Measurements from ENCODE around the gene FSTL1.
A peak's percentile ranks its signal among the peaks of the same experiment; 100 is the strongest.

The FSTL1 gene

DNA sequence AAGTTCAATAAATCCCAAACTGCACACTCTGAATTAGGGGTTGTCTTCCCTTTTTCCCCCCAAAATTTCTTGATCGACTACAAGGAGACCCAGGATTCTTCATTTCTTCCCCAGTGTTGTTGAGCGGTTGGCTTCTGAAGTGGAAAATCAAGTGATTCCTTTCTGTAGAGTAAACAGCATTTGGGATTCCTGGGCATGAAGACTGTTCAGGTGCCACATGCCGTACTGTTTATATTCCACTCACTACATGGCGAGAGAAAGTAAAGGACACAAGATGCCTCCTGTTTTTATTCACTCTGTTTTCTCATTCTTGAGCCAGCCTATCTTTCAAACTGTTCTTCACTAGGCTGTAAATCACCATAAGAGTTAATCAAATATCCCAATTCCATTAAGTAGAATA lies 12.6 kb downstream of the FSTL1 start:
- DNase-seq: no peak

DNA sequence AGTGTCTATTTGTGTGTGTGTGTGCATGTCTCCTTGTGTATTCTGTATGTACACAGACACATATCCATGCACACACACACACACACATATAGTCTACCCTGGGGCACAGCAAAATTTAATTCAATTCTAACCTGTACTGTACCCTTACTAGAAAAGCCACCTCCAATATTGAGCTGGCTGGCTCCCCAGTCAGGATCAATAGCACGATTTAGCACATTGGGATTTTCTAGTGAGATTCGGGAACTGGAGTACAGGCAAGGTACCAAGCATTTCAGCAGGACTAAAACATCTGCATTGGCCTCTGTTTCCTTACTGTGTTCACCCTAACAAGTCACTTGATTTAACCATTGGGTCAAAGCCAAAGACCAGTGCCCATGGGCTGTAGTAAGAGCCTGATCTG lies 13.2 kb downstream of the FSTL1 start:
- no peak for DNase-seq

DNA sequence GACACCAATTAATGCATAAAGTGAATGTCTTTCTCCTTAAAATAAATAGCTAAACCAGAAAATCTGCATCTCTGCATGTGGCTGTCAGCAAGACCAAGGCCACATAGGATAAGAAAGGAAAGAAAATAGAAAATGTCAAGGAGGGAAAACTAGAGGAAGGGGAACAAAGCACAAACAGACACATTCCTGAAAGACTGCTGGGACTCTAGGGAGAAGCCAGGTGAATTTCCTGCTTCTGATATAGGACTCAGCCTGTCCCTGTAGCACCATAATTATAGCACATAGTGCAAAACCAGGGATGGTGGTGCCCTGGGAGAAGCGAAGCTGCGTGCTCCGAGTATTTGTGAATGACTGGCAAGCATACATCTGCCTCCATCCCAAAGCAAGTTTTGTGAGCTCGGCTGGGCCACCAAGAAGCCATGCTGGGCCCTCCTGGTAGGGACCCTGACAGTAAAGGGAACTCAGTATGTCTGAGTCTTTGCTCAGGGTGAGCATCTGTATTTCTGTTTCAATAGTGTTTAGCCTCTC lies 14.2 kb downstream of the FSTL1 start:
- DNase-seq: no peak

DNA sequence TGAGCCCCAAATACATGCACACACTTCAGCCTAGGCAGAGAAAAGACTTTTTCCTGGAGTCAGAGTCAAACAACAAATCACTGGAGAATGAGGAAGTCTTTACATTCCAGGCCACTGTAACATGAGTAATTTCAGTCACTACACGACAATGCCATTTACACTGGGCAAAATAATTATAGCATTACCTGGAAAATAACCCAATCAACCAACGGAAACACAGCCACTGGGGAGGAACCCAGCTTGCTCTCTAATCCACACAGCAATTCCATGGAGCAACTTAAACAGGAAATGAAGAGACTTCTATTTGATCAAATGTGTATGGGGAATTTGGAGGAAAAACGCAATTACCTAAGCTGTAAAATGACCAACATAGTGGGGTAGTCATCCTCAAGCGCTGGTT lies 15.2 kb downstream of the FSTL1 start:
- DNase-seq: no peak

DNA sequence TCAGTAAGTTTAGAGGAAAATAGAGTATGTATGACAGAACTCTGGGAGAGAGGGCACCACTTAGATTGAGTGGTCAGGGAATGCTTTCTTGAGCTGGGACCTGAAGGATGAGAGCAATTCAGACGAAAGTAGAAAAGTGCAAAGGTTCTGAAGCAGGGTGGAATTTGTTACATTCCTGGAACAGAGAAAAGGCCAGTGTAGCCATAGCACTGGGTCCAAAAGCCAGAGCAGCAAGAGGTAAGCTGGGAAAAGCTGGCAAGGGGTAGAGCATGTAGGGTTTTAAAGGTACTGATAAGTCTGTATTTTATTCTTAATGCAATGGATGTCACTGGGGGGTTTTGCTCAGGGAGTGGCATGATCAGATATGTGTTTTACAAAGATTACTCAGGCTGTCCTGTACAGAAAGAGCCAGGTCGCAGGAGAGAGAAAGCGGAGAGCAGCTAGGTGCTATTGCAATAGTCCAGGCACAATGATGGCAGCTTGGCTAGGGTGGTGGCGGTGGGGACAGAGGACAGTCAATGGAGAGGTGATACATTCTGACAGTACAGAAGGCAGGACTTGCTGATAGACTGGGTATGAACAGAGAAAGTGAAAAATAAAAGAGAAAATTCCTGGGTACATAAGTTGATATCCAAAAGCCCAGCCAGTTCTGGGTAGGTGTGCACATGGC lies 17.0 kb downstream of the FSTL1 start:
- no peak for DNase-seq

DNA sequence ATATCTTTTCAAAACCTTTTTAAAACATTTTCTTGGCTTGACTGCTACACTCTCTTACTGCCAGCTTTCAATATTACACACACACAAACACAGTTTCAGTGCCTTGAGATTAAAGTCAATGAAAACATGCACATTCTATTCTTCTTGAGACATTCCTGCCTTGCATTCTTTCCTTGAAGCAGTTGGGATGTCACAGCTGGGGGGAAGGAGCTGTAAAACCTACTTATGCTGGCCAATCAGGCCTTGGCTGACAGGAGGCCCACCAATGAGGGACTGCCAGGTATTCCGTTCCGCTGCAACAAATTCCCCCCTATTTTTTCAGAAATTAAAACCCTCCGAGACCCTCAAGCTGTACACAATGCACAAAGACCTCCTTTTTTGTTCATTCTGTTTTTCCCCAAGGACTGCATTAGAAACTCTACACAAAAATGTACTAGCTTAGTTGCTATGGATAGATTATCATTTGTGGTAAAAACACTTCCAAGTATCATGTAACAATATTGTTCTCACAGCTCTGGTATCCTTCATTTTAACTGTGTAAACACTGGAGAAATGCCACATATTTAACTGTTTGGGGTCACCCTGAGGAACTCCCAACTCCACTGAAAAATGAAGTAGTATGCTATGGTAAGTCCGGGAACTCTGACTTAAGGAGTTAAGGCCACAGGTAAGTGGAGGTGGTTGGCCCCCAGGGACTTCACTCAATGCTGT lies 18.5 kb downstream of the FSTL1 start:
- DNase-seq: no peak

DNA sequence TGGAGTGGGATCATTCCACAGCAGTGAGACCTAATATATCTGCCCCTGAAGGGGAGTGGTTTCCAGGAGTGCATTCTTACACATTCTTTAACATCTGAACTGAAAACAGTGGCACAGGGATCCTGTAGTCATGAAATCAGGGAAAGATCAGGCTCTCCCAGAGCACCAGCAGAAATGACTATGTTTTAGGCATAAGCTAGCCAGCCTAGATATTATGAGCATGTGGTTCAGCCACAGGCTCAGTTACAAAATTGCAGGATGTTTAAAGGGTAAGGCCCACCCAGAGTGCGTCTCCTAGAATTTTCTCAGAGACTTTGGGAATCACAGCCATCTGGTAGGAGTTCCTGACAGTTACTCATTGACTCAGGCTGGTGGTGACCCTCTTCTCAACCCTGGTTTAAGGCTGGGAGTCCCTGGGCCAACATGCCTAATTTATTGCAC lies 20.9 kb downstream of the FSTL1 start:
- no peak for DNase-seq

DNA sequence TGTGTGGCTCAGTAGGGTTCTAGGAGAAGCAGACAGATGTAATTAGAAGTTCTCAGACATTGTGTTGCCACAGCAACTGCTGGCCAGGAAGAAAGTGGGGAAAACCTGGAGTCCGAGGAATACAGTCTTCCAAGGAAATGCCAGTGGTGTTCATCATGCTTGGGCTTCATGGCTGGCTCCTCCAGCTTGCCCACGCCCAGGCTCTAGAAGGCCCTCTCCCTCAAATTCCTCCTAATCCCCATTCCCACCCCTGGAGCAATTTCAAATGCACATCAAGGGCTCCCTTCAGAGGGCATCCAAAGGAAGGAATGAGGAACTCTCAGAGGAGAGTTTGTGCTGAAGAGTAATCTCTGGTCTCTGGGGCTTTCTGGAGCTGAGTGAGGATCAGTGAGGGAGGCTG lies 21.9 kb downstream of the FSTL1 start:
- no peak for DNase-seq

DNA sequence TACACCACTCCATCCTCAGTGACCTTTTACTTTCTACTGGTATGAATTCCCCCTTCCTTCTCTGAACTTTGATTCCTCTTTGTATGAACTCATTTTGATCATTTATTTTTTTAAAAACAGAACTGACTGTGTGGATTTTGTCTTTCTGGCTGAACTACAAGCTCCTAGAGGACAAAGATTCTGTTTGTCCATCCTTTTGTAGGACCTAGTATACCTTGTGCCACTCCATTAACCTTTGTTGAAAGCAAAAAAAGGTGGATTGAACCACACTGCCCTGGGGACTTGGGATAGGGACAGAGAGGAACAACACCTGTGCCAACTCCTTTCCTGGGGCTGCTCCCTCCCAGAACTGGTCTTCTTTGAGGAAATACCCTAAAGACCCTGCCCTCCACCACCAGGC lies 23.6 kb downstream of the FSTL1 start:
- DNase-seq: no peak

DNA sequence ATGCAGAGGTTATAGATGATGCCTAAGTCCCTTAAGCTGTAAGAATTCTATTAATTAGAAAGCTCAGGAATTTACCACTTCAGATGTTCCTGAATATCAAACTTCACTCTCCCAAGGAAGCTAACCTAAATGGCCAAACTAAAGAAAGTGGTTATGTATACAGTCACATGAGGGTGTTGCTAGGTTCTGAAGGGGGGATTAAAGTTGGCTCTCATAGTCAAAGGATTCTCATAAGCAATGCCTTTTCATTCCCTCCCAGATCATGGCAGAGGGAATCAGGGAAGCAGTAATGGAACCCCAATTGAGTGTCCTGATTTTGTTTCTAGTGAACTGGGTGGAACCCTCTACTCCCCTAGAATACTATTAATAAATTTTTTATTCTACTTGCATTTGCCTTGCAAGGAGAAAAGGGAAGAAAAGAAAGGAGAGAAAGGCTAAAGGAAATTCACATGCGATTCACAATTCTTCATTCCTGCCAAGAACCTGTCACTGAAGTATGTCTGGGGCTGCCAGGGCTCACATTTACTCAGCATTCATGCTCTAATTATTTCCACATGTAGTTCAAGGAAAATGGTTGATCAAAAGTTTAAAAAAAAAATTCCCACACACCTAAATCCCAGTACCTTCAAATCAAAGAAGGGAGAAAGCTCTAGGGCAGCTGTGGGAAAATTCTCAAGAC lies 25.1 kb downstream of the FSTL1 start:
- no peak for DNase-seq

DNA sequence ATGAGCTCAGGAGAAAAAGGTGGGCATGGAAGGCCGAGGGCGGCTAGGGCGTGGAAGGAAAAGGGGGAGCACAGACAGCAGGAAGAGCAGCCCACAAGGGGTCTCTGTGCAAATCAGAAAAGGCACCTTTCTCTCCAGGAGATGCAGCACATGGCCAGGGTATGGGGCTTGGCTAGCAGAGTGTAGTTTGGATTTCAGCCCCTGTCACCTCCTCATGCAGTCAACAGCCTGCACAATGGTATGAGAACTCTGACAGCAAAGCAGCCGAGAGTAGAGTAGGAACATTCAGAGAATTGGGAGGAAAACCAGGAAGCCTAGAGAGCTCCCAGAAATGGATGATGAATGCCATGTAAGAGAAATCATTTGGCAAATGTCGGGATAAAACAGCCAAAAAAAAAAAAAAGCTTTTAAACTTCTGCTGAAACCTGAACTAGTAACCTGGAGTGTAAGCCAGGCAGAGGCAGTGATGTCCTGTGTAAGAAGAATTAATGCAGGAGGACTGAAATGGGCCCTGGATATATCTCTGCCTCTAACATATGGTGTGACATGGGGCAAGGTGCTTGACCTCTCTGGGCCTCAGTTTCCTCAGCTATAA lies 25.7 kb downstream of the FSTL1 start:
- no peak for DNase-seq

DNA sequence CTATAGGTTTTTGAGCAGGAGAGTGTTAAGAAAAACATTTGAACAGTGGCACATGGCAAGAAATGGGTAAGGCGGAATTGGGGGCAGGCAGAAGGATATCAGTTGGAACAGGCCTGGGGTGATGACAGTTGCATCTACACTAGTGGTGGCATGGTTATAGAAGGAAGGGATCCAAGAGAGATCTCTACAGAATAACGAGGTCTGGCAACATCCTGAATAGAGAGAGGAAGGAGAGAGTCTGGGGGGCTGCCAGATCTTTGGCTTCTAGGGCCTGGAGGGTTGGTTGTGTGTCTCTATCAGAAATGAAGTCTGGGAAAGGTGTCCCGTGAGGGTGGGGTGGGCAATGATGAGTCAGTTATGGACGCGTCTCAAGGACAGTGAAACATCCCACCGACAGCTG lies 26.3 kb downstream of the FSTL1 start:
- DNase-seq: no peak

DNA sequence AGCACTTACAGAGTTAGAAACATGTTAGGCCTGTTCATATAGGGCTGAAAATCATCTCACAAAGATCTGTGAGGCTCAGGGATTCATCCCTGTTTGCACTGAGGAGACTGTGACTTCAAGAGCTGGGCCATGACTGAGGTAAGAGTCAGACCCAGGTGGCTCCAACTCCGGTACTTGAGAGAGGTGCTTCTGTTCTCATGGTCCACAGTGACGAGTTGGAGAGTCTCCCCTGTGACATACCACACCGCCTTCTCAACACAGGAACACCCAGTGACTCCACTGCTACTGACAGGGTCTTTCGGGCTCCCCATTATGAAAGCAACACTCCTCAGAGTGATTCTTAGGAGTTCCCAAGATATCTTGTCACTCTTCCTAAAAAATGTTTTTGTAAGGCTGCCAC lies 27.4 kb downstream of the FSTL1 start:
- no peak for DNase-seq

DNA sequence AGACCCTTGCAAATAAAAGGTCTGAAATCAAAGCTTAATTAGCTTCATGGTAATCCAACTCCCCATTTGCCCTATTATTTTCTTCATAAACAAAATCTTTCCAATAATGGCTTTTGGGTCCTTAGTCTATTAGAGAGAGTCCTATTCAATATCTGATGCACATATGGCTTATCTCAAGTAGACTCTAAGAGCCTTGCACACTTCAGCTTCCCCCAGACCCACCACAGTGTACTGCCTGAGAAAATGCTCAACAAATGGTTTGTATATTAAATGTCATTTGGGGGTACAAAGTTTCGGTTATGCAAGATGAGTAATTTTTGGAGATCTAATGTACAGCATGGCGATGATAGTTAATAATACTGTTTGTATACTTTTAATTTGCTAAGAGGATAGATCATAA lies 28.9 kb downstream of the FSTL1 start:
- DNase-seq: no peak

DNA sequence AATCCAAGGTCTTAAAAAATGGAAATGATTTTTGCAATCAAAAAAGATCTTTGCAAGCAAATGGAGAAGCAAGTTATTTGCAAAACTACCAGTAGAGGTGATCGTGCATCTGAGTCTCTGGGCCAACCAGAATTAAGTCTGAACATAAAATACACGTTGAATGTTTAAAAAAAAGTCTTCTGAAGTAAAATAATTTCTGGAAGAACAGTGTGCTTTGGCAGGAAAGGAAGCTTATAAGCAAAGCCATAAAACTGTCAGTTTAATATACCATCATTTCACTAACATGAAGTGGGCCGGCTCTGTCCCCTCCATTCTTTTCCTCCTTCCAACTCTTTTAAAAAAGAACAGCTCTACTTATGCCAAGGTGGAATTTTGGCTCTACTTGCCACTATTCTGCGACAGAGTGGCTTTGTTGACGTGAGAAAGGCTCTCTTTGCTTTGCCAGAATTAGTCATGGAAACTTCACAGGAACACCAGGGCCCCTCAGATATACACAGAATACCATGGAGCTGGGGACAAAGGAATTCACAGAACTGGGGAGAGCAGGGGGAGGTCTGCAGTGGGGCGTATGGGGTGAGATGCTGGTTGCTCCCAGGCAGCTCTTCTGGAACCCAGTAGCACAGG lies 29.8 kb downstream of the FSTL1 start:
- no peak for DNase-seq

DNA sequence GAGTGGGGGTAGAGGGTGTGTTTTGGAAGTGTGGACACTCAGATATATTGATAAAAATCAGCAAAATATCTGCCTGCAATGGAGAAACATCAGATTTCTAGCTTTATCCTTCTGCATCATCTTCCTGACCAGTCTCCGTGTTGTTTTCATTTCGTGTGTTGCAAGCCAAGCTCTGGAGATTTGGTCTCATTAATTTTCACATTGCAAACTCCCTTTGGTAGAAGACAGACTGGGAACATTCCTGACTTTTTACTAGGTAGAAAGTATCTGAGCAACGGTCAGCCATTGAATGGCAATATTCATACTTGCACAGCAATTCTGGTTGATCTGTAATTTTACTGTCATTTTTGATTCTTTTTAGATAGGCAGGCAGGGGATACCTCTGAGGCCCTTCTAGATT lies 30.4 kb downstream of the FSTL1 start:
- DNase-seq: no peak

DNA sequence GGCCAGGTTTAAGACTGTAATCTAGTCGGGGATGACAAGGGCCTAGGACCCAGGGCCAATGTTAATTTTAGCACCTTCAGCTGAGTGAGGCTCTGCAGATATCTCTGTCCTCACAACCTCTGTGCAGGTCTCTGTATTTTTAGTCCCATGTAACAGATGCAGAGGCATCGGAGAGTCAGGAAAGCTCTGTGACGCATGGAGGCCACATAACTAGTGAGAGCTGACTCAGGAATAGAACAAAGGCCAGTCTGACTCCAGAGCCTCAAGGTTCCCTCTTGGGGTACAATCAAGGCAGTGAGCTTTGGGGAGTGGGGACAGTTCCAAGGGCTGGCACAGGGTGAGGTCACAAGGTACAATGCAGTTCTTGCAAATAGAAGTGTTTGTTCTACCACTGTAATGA lies 31.0 kb downstream of the FSTL1 start:
- DNase-seq: no peak

DNA sequence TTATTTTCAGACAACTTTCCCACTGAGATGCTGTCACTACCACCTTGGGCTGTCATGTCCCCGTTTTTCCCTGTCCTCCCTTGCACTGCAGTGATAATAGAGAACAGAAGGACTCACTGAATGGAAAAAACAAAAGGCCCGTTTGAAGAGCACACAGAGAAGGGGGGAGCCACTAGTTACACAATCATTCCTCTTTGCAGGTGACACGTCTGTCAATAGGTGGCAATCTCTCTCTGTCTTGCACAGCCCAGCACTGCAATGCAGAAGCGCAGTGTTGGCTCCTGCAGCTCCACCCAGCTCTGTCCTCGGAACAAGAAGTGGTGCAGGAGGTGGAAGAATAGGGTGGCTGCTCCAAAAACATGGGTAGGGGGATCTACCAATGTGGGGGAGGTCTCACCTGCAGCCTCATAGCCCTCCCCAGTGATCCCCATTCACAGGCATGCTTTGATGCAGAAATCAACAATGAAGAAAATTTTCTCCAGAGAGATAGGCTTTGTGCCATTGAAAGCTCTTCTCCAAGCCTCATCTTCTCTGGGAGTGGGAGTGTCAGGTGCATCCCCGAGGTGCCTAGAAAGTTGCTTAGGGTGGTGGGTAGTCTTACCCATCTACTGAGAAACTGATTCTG lies 31.8 kb downstream of the FSTL1 start:
- DNase-seq: peak; percentile 23

DNA sequence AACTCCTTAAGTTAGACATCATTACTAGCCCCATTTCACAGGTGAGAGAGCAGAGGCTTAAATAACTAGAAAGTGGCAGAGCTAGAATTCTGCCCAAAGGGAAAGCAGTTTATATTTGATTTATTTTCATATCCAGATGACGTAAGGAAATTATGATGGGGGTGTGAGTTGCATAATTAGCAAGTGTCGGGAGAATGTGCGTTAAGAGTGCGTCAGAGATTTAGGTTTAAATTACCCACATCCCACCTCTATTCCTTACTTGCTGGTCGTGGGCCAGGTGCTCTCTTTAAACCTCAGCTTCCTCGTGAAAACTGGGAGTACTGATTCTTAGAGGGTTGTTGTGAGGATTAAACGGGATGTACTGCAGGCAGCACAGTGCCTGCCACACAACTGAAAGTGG lies 32.3 kb downstream of the FSTL1 start:
- DNase-seq: no peak

DNA sequence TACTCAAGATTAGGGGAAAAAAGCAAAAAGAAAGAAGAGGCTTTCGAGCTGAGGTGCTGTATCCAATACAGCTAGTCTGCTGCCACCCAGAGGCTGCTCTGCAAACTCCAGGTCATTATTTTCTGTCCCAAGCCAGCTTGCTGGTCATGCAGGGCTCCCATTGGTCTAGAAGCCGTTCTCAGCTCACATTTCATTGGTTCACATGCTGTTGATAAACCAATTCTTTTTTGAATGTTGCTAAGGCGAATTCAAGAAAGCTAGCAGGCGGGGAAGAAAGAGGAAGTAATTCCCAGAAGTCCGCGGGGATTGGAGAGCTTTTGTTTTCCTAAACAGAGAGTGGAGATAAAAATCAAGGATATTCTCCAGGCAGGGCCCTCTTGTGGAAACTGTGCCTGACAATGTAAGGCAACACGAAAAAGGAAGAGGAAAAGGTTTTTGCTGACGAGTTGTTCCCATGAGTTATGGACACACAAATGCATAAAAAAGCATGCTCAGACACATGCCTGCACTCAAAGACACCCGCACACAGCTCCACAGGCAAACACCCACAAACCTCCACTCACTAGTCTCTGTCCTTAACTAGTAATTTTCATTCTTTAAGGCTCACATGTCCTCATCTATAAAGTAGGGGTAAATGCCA lies 33.4 kb downstream of the FSTL1 start:
- peak; percentile 83 for DNase-seq

DNA sequence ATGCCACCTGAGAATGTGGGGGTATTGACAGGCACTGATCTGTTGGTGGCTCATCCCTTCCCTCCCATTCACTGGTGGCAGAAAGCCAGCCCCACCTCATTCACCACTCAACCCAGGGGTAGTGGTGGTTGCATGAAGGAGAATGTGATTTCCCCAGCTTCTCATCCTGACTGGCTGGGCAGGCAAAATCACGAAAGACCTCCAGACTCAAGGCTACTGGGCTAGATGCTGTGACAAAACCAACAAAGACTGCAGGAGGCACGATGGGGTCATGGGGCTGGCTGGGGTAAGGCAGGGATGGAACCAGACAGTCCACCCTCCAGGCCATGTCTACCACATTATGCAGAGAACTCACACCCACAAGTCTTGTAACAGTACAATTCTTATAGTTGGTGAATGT lies 33.9 kb downstream of the FSTL1 start:
- no peak for DNase-seq

DNA sequence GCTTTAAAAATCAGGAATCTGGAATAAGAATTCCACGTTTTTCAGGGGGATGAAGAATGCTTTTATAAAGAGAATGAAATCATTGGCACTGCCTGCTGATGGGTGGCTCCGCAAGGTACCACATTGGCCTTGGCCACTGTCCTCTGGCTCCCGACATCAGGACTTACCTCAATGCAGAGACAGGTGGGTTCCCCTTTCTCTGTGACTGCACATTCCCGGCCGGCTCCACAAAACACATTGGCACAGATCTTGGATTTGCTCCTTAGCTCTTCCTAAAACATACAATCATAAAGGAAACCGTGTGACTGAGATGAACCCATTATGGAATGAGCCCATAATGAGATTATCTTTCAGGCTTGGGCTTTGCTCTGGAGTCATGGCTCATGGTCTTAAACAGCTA lies 35.0 kb downstream of the FSTL1 start:
- DNase-seq: no peak
